AG04449 (cell line): ENCODE results near the gene CDH13.

Experiments used
- CTCF ChIA-PET: fragments of 350-600 bp; formaldehyde crosslinking; extraction: SDS; loops from one replicate; lab custom pipeline; 2021; ENCODE audit warnings: antibody characterized with exemption; lab: Yijun Ruan, JAX
- POLR2A ChIA-PET: fragments of 400-600, 350-600 bp; formaldehyde crosslinking; extraction: SDS; loops from one replicate; lab custom pipeline; 2020; ENCODE audit warnings: antibody characterized with exemption, inconsistent platforms; lab: Yijun Ruan, JAX
- DNase-seq: peaks from one replicate; pipeline ENCODE4 v3.0.0-alpha.2; 2010; ENCODE audit warnings: low read depth, low spot score
- H3K4me3 ChIP-seq: 2 replicates; pipeline ENCODE4 v1.5.1; 2011; ENCODE audit warnings: low read depth, mild to moderate bottlenecking, control low read depth, low read length
- CTCF ChIP-seq: IDR thresholded peaks from one replicate; pipeline ENCODE4 v1.5.1; 2011; ENCODE audit warnings: mild to moderate bottlenecking, moderate library complexity, low read length, control low read depth, inconsistent platforms; ENCODE audit not compliant: insufficient read depth; ENCODE audit errors: missing control alignments

The CDH13 gene

GRCh38 chr16:82741073-82741615 is 114.4 kb downstream of the CDH13 start:
- H3K4me3 ChIP-seq = no peak overlapping the region
- DNase-seq = no peak
- TF ChIP-seq CTCF = no peak
- CTCF ChIA-PET = interaction anchor here (1.8 kb wide), 1 partner anchor 110 kb away, joined by 5 read pairs; no protein-coding TSS in a partner anchor
- POLR2A ChIA-PET = no interaction called here

DNA sequence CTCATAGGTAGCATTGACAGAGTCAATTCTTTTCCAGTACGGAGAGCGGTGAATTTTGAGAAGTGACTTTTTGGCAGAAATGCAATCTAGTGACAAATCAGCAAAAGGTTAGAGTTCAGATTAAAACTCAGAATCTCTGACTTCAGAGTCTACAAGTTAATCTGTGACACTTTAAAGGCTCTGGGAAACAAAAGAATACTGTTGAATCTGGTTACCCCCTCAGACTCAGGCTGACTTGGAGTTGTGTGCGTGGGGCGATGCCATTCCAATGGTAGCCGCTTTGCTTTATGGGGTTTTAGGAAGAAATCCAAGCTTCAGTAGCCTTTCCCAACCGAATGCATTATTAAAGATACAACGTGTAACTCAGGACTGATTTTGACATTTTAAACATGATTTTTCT is 118.2 kb downstream of the CDH13 start:
- no peak for TF ChIP-seq CTCF
- no peak overlapping the region for H3K4me3 ChIP-seq
- no peak for DNase-seq
- ChIA-PET CTCF (interaction anchor here (1.5 kb wide), 1 partner anchor 8 kb away, joined by 3 read pairs; no protein-coding TSS in a partner anchor), POLR2A (no interaction called here)

DNA sequence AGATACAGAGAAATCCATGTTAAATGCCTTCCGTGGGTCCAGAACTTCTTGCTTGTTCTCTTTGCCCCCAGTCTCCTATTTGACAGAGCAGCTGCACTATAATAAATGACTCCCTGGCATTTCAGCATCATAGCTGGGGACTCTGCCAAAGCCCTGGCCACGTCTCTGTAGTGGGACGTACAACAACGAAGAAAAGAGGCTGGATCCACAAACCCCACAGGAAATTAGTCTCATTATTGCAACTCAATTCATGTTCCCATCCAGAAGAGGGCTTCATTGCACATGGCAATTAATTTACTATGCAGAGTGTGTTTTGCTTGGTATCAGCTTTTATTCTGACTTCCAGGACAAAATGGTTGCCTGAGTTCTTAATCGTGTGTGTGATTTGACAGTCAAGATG is 121.3 kb downstream of the CDH13 start:
- no peak overlapping the region for H3K4me3 ChIP-seq
- no peak for DNase-seq
- CTCF ChIA-PET = interaction anchor here (0.7 to 1.1 kb wide), 6 partner anchors 8 to 467 kb away, joined by 3 to 4 read pairs (median 3); no protein-coding TSS in a partner anchor
- TF ChIP-seq CTCF = peak; percentile 29
- POLR2A ChIA-PET = interaction anchor here (1.1 kb wide), 1 partner anchor 8 kb away, joined by 4 read pairs; no protein-coding TSS in a partner anchor

- no peak overlapping the region for H3K4me3 ChIP-seq
- no peak for TF ChIP-seq CTCF
- ChIA-PET CTCF (interaction anchor here (1.3 kb wide), 1 partner anchor 51 kb away, joined by 3 read pairs; no protein-coding TSS in a partner anchor), POLR2A (no interaction called here)
- no peak for DNase-seq
Observed at GRCh38 chr16:82750068-82750467, 123.3 kb downstream of the CDH13 start.

- ChIA-PET CTCF (interaction anchor here (1.3 to 2.0 kb wide), 2 partner anchors 52 to 120 kb away, joined by 3 to 5 read pairs; no protein-coding TSS in a partner anchor), POLR2A (no interaction called here)
- no peak overlapping the region for H3K4me3 ChIP-seq
- no peak for TF ChIP-seq CTCF
- no peak for DNase-seq
Observed at GRCh38 chr16:82751020-82751419, 124.3 kb downstream of the CDH13 start.

GRCh38 chr16:82752172-82752571 is 125.4 kb downstream of the CDH13 start:
- TF ChIP-seq CTCF = no peak
- POLR2A ChIA-PET = no interaction called here
- CTCF ChIA-PET = interaction anchor here (0.6 to 2.0 kb wide), 4 partner anchors 13 to 151 kb away, joined by 3 to 7 read pairs (median 4); no protein-coding TSS in a partner anchor
- no peak overlapping the region for H3K4me3 ChIP-seq
- DNase-seq = no peak
